GM13976 (cell line): Measurements from ENCODE around the gene EDC3.

Source experiments
- DNase-seq: peaks from one replicate; pipeline ENCODE4 v3.0.0; 2012; ENCODE audit warnings: low spot score
- in situ Hi-C: fragments of 300-500 bp; cut with MboI; formaldehyde crosslinking; loops from one replicate; pipeline ENCODE4 v1.12.0; 2022; ENCODE audit warnings: low sequenced_read_pairs, mixed read lengths, inconsistent platforms; ENCODE audit not compliant: unreplicated experiment
- TF ChIP-seq, protein P1 (sequence below): IDR thresholded peaks from 2 replicates; pipeline ENCODE4 v1.5.1; 2012; ENCODE audit warnings: borderline replicate concordance, mild to moderate bottlenecking; ENCODE audit not compliant: insufficient read depth; ENCODE audit errors: extremely low read depth, missing control alignments, control extremely low read depth

EDC3 gene

DNA sequence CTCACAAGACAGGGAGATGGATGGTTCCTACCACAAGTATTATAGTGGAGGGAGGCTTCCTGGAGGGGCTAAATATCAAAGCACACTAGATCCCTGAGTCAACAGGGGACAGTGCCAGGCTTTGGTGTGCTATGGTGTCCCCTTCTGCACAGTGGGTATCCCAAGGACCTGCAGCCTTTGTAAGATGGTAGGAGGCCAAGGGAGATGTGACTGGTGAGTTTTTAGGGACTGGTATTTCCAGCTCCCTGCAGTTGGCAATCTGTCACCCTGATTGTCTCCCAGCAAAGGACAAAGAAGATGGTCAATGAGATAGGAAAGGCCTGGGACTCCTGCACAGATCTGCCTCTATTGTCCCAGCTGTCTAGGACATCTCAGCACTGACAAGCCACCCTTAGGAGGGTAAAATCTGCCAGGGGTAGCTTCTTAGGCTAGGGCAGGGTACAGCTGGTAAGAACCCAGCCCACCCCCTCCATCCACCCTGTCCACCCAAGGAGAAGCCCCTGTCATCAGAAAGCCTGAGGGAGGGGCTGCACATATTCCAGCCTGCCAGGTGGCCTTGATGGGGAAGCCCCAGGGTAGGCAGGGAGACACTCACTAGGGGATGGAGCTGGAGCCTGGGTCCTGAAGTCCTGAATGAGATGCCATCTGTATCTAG lies 28.9 kb upstream of the EDC3 start:
- DNase-seq: no peak
- in situ Hi-C loops: no loop called here
- TF ChIP-seq, protein P1, sequence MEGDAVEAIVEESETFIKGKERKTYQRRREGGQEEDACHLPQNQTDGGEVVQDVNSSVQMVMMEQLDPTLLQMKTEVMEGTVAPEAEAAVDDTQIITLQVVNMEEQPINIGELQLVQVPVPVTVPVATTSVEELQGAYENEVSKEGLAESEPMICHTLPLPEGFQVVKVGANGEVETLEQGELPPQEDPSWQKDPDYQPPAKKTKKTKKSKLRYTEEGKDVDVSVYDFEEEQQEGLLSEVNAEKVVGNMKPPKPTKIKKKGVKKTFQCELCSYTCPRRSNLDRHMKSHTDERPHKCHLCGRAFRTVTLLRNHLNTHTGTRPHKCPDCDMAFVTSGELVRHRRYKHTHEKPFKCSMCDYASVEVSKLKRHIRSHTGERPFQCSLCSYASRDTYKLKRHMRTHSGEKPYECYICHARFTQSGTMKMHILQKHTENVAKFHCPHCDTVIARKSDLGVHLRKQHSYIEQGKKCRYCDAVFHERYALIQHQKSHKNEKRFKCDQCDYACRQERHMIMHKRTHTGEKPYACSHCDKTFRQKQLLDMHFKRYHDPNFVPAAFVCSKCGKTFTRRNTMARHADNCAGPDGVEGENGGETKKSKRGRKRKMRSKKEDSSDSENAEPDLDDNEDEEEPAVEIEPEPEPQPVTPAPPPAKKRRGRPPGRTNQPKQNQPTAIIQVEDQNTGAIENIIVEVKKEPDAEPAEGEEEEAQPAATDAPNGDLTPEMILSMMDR: no peak

DNA sequence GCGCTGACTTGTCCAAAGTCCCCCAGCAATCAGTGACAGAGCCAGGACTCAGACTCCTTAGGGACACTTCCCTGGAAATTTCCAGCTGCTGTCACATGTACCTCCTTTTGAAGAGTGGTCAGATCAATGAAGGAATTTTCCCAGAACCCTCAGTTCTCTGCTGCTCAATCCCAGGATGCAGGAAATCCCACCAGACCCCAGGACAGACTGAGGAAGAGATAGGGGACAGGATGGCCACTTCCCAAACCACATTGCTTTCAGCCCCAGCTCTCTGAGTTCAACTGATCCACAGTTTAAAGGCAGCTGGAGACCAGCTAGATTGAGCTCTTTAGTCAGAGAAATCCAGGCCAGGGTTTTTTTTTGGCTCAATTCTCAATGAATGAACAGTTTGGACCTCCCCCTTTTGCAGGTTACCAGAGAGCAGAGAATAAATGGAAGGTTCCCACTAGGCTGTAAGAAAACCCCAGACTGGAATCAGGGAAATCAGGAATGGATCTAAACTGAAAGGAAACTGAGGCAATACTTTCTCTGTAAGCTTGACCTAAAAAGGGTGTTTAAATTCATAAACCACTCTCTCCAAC lies 28.0 kb upstream of the EDC3 start:
- TF ChIP-seq, protein P1: no peak
- in situ Hi-C loops: no loop called here
- DNase-seq: peak; percentile 70

DNA sequence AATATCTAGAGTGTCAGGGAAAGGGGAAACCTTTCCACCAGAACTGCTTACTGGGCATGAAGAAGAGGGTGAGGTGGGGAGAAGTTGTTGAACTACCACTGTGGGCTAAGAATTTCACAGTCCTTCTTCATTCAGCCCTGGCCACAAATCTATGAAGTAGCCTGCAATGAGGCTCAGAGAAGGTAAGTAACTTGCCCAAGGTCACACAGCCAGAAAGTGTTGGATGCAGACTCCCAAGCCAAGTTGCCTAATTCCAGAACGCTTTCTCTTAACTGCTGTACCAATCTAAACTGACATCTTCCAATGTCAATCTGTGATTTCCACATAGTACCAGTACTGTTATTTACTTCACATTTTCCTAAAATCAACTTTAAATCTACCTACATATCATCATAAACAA lies 27.4 kb upstream of the EDC3 start:
- in situ Hi-C loops: no loop called here
- no peak for DNase-seq
- TF ChIP-seq, protein P1: no peak

DNA sequence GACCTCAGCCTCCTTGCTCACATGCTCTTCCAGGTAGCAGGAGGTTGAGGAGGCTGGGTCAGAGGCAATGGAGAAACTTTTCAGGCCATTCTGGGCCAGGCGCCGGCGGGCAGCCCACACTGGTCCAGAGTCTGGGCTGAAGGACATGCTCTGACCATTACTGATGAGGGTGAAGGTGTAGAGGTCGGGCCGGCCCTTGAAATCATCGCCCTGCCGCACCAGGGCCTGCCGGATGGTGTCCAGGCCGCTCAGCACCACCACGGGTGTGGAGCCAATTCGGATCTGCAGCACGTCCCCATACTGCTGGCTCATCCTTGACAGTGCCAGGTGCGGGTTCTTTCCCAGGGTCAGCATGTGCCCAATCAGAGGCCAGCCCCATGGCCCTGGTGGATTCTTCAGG lies 26.8 kb upstream of the EDC3 start:
- TF ChIP-seq, protein P1: no peak
- in situ Hi-C loops: no loop called here
- DNase-seq: no peak

DNA sequence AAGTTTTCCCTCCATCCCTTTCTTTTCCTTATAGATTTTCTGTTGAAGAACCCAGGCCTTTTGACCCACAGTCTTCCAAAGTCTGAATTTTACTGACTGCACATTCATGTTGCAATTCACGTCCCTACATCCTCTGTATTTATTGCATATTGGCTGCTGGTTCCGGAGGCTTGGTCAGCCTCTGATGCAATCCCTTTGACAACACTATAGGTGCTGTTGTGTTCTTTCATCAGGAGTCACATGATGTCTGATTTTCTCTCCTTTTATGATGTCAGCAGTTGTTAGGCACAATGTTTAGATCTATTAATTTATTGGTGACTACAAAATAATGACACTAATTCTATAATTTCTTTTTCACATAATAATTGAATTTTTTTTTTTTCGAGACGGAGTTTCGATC lies 20.8 kb upstream of the EDC3 start:
- in situ Hi-C loops: no loop called here
- TF ChIP-seq, protein P1: no peak
- no peak for DNase-seq

DNA sequence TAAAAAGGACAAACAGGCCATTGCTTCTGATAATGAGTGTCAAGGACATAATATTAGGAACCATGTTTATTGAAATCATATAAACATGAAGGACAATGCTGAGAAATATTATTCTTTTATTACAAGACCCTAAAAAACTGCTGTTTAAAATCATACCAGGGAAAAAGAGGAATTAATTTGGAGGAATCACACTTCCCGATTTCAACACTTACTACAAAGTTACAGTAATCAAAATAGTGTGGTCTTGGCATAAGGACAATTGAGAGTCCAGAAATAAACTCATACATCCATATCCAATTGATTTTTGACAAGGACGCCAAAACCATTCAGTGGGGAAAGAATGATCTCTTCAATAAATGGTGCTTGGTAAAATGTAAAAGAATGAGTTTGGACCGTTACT lies 16.5 kb upstream of the EDC3 start:
- in situ Hi-C loops: no loop called here
- TF ChIP-seq, protein P1: no peak
- DNase-seq: no peak
